Measurements from ENCODE around the gene CCKAR.
A peak's percentile ranks its signal among the peaks of the same experiment; 100 is the strongest.
"Not testable (repeated sequence)": the region's sequence is repeated elsewhere in the genome, so short reads cannot be mapped to it uniquely, and the experiment has no call there.

Gene CCKAR

DNA sequence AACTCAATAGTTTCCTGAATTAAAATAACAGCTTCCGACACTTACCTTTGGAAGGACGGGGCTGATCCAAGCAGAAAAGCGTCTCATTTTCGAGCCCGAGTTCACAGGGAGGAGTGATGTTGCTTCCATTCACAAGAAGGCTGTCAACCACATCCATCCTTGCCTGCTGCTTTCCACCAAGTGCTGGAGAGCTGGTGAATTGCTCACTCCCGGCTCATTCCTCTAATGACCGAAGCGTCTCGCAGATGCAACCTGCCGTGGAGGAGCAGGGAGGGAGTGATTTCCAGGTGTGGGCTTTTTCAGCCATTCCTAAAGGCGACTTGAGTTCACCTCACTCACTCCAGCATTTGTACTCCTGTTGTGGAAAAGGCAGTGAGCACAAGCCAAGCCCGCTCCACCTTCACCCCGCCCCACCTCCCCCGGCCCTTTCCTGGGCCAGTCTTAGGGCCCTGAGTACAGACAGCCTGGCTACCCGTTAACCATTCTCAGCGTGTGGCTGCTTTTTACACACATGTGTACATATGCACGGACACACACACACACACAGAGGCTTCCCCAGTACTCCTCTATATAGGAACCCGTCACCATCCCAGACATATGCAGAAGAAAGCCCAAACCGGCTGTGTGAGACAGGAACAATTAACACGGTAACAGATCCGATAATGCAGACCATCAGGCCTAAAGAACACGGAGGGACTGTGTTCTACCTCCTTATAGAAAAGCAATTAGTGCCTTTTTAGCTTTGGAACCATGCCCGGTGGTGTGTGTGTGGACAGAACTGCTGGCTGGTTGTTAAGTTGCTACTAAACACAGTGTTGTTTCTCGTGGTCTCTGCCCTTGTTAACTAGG is at the start of gene CCKAR:
Gene CCKAR (minus strand): TSS at position 374 of the 849 bp plus-strand sequence. CDS start 217 bp downstream, at position 157.
- DNase-seq: peak; percentile 43

DNA sequence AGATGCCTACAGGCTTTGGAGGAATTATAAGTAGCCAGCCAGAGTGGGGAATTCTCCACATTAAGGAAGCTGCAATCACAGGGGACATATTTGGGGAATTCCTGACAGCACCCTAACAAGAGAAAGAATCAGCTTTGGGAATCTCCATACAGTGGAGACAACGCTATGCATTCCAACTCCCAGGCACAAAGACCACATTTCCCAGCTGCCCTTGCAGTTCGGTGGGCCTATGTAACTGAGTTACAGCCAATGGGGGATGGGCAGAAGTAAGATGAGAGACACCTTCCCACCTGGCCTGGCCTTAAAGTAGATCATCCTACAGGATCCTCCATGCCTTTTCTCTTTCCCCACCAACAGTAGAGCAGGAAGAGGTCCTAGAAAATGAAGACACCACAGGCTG is 43.4 kb upstream of the CCKAR start:
- no peak for DNase-seq

GRCh38 chr4:26531491-26532116 is 41.3 kb upstream of the CCKAR start:
- DNase-seq: no peak

DNA sequence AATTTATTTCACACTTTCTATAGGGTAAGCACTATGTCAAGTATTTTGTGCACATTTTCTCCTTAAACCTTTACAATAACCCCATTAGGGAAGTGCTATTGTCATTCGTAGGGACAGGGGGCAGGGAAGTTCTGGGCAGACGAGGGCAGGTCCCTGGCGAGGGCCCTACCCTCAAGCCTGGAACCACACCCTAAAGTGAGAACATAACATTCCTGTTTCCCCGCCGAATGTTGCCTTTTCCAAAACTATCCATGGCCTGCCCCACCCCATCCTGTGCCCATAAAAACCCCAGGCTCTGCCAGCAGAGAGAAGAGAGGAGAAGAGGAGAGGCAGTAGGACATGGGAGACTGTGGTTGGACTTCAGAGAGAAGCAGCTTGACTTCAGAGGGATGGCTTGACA is 39.8 kb upstream of the CCKAR start:
- DNase-seq: no peak

DNA sequence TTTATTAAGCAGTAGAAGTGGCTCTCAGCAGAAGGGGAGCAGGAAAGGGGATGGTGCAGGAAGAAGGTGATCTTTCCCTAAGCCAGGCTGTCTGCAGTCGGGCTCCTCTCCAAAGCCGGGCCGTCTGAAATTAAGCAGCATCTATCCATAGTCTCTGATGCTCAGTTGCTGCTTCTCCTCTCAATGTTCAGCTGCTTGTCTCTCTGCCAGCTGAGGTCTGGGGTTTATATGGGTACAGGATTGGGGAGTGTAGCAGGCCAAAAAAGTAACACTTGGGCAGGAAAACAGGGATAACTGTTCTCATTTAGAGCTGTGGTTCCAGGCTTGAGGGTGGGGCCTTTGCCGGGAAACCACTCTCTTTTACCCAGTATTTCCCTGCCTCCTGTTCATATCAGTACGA is 39.2 kb upstream of the CCKAR start:
- no peak for DNase-seq

DNA sequence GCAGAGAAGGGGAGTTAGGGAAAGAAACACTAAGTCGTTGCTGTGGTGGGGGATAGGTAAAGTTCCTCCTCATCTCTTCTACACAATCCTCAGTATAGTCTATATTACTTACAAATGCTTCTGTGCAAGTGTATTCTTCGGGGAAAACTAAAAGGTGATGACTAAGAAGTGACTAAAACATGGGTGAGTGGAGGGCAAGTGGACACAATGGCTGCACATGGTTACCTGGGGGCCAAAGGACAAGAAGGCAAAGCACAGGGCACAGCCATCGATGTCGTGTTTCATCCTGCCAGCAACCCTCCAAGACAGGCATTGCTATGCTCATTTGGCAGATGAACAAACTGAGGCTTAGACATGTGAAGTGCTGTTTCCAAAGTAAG is 35.5 kb upstream of the CCKAR start:
- no peak for DNase-seq

GRCh38 chr4:26525136-26525770 is 35.0 kb upstream of the CCKAR start:
- DNase-seq: peak; percentile 77

GRCh38 chr4:26524011-26524410 is 33.7 kb upstream of the CCKAR start:
- no peak for DNase-seq

GRCh38 chr4:26522478-26522877 is 32.2 kb upstream of the CCKAR start:
- DNase-seq: no peak

DNA sequence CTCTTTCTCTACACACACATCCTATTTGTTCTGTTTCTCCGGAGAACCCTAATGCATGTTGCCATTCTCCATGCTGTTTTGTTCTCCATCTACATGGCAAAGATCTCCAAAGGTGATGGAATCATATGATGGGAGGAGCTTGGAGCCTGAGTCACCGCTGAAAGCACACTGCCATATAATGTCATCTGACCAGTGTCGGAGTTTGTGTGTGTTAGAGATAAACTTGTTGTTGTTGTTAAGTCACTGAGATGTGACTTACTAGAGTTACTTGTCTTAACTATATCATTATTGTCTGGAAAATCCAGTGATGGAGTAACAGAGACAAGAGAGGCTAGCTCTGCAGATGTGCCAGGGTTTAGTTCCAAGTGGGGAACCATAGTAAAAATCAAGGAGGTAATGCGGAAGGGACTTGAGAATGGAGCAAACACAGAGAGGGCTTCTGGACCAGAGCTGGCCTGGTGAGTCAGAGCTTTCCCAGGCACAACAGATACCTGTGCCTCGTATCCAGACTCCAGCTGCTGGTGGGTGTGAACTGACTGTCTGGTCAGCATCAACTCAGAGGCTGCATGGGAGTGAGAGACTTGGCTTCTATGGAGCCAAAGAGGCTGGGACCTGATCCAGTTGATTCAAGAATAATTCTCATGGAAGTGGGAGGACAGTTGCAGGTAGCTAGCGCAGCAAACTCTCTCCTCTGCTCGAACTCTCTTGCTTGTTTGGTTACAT is 30.6 kb upstream of the CCKAR start:
- peak; percentile 94 for DNase-seq

- DNase-seq: no peak
Measured at GRCh38 chr4:26515936-26516335, 25.7 kb upstream of the CCKAR start.

DNA sequence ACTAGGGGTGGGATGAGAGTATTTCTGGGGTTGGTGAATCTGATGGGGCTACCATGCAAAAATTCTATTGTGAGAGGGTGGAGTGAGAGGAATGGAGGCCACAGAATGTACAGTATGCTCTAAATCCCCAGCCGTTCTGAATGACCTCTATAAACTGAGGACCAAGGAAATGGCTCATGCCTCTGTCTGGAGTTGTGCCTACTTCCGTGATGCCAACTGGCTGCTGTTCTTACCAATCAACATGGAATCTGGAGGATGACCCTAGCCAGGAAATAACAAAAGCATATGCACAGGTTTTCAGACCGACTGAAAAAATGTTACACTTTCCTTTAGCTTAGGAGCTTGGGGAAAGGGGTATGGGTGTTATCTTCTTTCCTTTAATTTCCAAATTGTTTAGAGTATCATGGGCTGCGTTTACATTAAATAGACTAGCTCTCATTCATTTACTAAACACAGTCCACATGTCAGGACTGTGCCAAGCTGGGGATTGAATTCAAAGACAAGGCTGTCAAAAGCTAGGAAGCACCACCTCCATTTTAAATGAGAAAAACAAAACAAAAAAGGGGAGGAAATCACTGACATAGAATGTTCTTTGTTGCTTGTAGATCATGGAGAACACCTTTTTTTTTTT is 20.2 kb upstream of the CCKAR start:
- DNase-seq: no peak

- peak; percentile 79 for DNase-seq
Measured at GRCh38 chr4:26509681-26510333, 19.5 kb upstream of the CCKAR start.

- no peak for DNase-seq
Measured at GRCh38 chr4:26507286-26507685, 17.0 kb upstream of the CCKAR start.

DNA sequence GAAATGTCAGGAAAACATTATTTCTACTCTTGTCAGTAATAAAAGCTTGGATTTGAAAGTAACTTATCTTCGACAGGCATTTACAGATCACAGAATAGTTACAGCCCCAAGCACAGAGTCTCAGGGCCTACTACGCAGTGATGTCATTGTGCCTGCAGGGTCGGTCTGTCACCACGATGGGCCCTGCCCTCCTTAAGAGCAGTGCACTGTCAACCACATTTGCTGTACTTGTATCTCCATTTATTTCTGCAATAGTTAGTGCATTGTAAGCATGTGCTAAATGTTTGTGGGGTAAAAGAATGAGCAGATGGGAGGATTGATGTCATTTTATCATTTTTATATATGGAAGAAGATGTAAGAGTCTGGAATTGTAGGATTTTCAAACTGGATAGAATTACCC is 13.6 kb upstream of the CCKAR start:
- DNase-seq: no peak

- DNase-seq: no peak
Measured at GRCh38 chr4:26503427-26503826, 13.1 kb upstream of the CCKAR start.

GRCh38 chr4:26500565-26500999 is 10.3 kb upstream of the CCKAR start:
- not testable (repeated sequence) for DNase-seq

DNA sequence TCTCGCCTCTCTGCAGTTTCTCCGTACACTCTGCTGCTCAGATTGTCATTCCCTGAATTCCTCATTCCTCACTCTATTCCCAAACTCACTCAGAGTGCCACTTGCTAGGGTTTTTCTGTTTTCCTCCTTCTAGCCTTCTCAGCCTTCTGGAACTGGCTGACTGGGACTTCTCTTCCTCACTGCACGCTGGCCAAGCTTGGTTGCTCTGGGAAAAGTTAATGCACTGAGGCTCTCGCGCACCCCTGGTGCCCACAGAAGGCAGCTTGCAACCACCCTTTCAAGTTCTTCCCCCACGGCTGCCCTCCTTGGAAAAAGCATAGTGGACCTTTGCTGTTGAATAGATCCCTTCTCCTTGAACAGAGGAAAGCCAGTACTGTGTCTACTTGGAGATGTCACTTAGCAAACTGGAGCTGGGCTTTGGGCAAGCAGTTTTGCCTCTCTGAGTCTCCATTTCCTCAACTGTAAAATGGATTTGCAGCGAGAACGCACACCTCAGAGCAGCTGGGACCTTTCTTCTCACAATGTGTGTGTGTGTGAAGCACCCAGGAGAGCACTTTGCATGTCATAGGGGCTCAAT is 6.0 kb upstream of the CCKAR start:
- no peak for DNase-seq

DNA sequence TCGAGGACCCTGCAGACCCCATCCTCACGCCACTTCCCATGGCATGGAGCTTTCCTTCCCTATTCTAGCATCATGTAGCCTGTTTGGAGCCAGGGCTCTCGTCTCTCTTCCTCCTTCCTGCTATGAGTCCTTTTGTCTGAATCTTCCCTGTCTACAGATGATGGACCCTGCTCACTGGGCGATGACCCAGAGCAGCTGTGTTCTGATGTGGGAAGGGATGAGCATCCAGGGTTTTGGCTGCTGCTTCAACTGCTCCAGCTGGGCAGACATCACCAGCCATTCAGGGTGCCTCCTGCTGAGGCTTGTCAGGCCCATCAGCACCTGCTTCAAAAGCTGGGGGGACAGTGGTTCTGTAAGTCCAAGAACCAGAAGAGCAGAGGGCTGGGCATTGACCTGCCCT is 3.2 kb upstream of the CCKAR start:
- peak; percentile 28 for DNase-seq

DNA sequence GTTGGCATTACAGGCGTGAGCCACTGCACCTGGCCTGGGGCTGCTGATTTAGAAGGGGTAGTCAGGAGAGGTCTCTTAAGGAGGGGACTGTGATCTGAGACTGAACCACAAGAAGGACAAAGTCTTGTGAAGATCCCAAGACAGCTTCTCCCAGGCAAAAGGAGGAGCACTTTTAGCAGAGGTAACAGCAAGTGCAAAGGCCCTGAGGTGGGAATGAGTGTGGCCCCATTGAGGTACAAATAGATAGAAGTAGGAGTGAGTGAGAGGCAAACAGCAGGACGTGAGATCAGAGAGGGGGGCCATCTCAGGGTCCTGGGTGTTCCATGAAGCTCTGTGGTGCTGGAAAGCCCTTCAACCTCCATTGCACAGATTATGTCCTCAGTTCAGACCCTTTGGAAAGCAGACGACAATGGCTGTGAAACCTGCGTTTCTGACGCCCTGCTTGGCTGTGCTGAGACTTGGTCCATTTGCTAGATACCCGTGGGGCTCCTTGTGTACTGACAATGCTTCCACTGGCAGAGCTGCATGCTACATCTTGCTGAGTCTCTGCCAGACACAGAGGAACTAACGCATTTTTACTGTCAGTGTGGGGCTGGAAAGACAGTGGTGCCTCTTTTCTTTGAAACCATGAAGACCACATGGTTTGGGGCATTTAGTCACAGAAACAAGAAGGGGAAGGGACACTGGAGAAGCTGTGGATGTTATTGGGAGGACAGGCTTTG is 1.3 kb upstream of the CCKAR start:
- peak; percentile 28 for DNase-seq

DNA sequence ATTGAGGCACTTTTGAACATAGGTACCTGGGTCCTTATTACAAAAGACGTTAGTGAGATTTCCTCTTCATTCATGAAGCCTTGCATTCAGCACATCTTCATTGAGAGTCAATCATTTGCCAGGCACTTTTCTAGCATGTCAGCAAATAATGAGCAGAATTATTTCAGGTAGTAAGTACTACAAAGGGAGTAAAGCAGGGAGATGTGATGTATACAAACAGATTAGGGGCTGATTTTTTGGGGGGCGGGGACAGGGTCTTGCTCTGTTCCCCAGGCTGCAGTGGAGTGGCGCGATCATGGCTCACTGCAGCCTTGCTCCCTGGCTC is 638 bp upstream of the CCKAR start:
- no peak for DNase-seq

All from islet precursor cell (in vitro differentiated cells).